ENCODE data around the gene CABLES2. TPM values are rescaled to one million over a fixed set of nuclear protein-coding genes. Genes with fewer than 3 reads are reported as not detected.

CABLES2 gene
- total RNA-seq, 1 donor: 1.8 TPM

- Histone ChIP-seq H3K9me3 (ENCODE audit: low read depth, low read length) (no peaks in the 10 kb centered on the region), H3K4me3 (ENCODE audit: insufficient read depth, low read length) (no peak overlapping the region), H3K79me2 (ENCODE audit: insufficient read depth, low read length) (no peaks in the 10 kb centered on the region), H3K4me2 (ENCODE audit: insufficient read depth, low read length) (no peak overlapping the region), H3K27me3 (ENCODE audit: insufficient read depth, low read length) (no peaks in the 10 kb centered on the region), H3K4me1 (ENCODE audit: insufficient read depth, low read length) (peaks cover 8% of the 10 kb centered on the region), H2AFZ (ENCODE audit: low read length) (no peak overlapping the region), H3K27ac (ENCODE audit: low read depth, low read length) (no peak overlapping the region), H4K20me1 (ENCODE audit: insufficient read depth, low read length) (no peaks in the 10 kb centered on the region), H3K36me3 (ENCODE audit: insufficient read depth, low read length) (no peaks in the 10 kb centered on the region)
- TF ChIP-seq CTCF (IDR thresholded peaks at IDR 0.05; ENCODE audit: extremely low read depth, low read depth, low read length): no peak
- no peak for DNase-seq (ENCODE audit: insufficient read length, low spot score, missing footprints)
Measured at GRCh38 chr20:62350629-62351422, 56.3 kb downstream of the CABLES2 start.

GRCh38 chr20:62350098-62350628, 56.9 kb downstream of the CABLES2 start:
- Histone ChIP-seq H3K27me3 (ENCODE audit: insufficient read depth, low read length) (no peaks in the 10 kb centered on the region), H4K20me1 (ENCODE audit: insufficient read depth, low read length) (no peaks in the 10 kb centered on the region), H3K27ac (ENCODE audit: low read depth, low read length) (no peak overlapping the region), H2AFZ (ENCODE audit: low read length) (no peak overlapping the region), H3K4me3 (ENCODE audit: insufficient read depth, low read length) (no peak overlapping the region), H3K79me2 (ENCODE audit: insufficient read depth, low read length) (no peaks in the 10 kb centered on the region), H3K4me1 (ENCODE audit: insufficient read depth, low read length) (peaks cover 2% of the 10 kb centered on the region), H3K36me3 (ENCODE audit: insufficient read depth, low read length) (no peaks in the 10 kb centered on the region), H3K9me3 (ENCODE audit: low read depth, low read length) (no peaks in the 10 kb centered on the region), H3K4me2 (ENCODE audit: insufficient read depth, low read length) (no peak overlapping the region)
- no peak for DNase-seq (ENCODE audit: insufficient read length, low spot score, missing footprints)
- TF ChIP-seq CTCF (IDR thresholded peaks at IDR 0.05; ENCODE audit: extremely low read depth, low read depth, low read length): no peak

GRCh38 chr20:62349556-62350097, 57.5 kb downstream of the CABLES2 start:
- no peak for TF ChIP-seq CTCF (IDR thresholded peaks at IDR 0.05; ENCODE audit: extremely low read depth, low read depth, low read length)
- H3K36me3 ChIP-seq (ENCODE audit: insufficient read depth, low read length): no peaks in the 10 kb centered on the region

GRCh38 chr20:62348604-62349003, 58.5 kb downstream of the CABLES2 start:
- no peaks in the 10 kb centered on the region for H3K9me3 ChIP-seq (ENCODE audit: low read depth, low read length)
- H2AFZ ChIP-seq (ENCODE audit: low read length): no peak overlapping the region
- no peaks in the 10 kb centered on the region for H3K27me3 ChIP-seq (ENCODE audit: insufficient read depth, low read length)
- H3K79me2 ChIP-seq (ENCODE audit: insufficient read depth, low read length): no peaks in the 10 kb centered on the region
- no peak overlapping the region for H3K4me2 ChIP-seq (ENCODE audit: insufficient read depth, low read length)
- H4K20me1 ChIP-seq (ENCODE audit: insufficient read depth, low read length): no peaks in the 10 kb centered on the region
- no peaks in the 10 kb centered on the region for H3K4me1 ChIP-seq (ENCODE audit: insufficient read depth, low read length)
- H3K36me3 ChIP-seq (ENCODE audit: insufficient read depth, low read length): no peaks in the 10 kb centered on the region
- no peak overlapping the region for H3K4me3 ChIP-seq (ENCODE audit: insufficient read depth, low read length)
- no peak for DNase-seq (ENCODE audit: insufficient read length, low spot score, missing footprints)
- TF ChIP-seq CTCF (IDR thresholded peaks at IDR 0.05; ENCODE audit: extremely low read depth, low read depth, low read length): no peak
- H3K27ac ChIP-seq (ENCODE audit: low read depth, low read length): no peak overlapping the region

More at GRCh38 chr20:62349556-62350097, 57.5 kb downstream of the CABLES2 start:
- Histone ChIP-seq H3K79me2 (ENCODE audit: insufficient read depth, low read length) (no peaks in the 10 kb centered on the region), H2AFZ (ENCODE audit: low read length) (no peak overlapping the region), H3K27me3 (ENCODE audit: insufficient read depth, low read length) (no peaks in the 10 kb centered on the region), H4K20me1 (ENCODE audit: insufficient read depth, low read length) (no peaks in the 10 kb centered on the region), H3K9me3 (ENCODE audit: low read depth, low read length) (no peaks in the 10 kb centered on the region), H3K4me3 (ENCODE audit: insufficient read depth, low read length) (no peak overlapping the region), H3K4me2 (ENCODE audit: insufficient read depth, low read length) (no peak overlapping the region), H3K4me1 (ENCODE audit: insufficient read depth, low read length) (no peaks in the 10 kb centered on the region), H3K27ac (ENCODE audit: low read depth, low read length) (no peak overlapping the region)
- no peak for DNase-seq (ENCODE audit: insufficient read length, low spot score, missing footprints)

Measured in osteoblast (primary cell).